GM21367 (cell line): ENCODE results near the gene LUZP1.
"Not testable (repeated sequence)": the region's sequence is repeated elsewhere in the genome, so short reads cannot be mapped to it uniquely, and the experiment has no call there.

Source experiments
- ATAC-seq: cut with Tn5 transposase; IDR thresholded peaks from one replicate; pipeline ENCODE4 v1.9.1; 2021; ENCODE audit not compliant: unreplicated experiment

Gene LUZP1

GRCh38 chr1:23168445-23169194 lies at the start of gene LUZP1:
Gene LUZP1, minus strand, starts transcription at chr1:23168856.
- peak; percentile 49 for ATAC-seq

DNA sequence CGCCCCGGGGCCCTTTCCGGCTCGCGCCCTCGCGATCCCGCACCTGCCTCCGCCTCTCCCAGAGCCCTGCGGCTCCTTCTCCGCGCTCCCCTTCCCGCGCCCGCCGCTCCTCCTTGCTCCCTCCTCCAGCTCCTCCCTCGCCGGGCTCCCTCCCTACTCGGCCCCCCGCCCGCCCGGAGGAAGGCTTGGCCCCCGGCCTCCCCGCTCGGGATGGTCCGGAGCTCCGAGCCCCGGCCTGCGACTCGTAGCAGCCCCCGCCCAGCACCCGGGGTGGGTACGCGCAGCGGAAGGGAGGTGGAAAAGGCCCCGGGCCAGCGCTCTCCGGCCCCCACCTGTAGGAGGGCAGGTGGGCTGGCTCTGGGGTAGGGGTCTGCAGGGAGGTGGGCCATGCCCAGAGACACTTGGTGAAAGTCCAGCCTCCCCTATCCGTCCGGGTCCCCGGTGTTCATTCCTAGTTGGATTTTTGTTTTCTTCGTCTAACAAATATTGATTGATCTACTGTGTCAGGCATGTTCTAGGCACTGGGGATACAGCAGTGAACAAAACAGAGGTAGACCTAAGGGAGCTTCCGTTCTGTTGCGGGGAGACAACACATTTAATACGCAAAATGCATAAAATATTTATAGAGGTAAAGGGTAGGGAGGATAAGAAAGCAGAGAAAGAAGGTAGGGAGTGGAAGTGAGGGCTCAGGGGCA lies 48.9 kb upstream of the LUZP1 start, which contains the start of gene HTR1D:
Gene HTR1D (minus strand): TSS at position 82 of the 695 bp plus-strand sequence. CDS start 23,283 bp downstream, outside the sequence.
- no peak for ATAC-seq

DNA sequence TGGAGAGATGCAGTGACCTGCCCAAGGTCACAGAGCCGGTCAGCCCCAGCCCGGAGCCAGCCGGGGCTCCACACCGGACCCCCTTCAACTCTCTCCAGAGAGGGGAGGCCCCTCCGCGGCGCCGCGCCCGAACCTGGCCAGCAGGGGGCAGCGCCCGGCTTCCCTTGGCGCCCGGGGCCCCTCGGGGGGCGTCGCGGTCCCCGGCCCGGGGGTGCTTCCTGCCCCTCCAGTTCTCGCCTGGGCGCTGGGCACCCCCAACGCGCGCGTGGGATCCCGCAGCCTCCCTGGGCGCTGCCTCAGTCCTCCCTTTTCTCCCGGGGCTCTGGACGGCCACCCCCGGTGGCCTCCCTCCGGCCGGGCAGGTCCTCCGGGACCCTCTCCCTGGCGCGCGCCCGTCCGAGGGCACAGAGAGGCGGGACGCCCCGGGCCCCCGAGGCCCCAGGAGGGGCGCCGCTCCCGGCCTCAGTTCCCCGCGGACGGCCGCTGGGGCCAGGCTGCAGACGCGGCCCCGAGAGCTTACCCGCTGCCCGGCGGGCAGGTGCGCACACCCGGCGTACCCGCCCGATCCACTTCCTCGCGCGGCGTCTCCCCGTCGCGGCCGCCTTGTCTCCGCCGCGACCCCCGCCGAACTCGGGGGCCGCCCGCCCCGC lies 48.2 kb upstream of the LUZP1 start:
- no peak for ATAC-seq

- no peak for ATAC-seq
Measured at GRCh38 chr1:23215751-23216449, 47.2 kb upstream of the LUZP1 start.

- ATAC-seq: no peak
Measured at GRCh38 chr1:23215291-23215690, 46.6 kb upstream of the LUZP1 start.

DNA sequence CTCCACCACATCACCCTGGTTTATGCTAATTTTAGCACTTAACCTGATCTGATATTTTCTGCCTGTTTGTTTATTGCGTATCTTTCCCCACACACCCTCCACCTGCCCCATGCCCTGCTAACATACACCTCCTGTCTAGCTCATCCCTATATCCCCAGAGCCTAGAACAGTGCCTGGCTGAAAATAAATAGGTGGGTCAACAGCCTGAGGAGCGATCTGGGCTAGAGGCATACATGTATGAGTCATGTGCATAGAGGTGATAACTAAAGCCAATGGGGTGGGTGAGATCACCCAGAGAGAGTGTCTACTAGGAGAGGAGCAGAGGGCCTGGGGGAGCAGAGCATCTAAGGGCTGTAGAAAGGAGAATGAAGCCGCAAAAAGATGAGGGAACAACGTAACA lies 46.0 kb upstream of the LUZP1 start:
- ATAC-seq: no peak

- ATAC-seq: no peak
Measured at GRCh38 chr1:23211955-23212354, 43.3 kb upstream of the LUZP1 start.

- ATAC-seq: no peak
Measured at GRCh38 chr1:23210963-23211362, 42.3 kb upstream of the LUZP1 start.

DNA sequence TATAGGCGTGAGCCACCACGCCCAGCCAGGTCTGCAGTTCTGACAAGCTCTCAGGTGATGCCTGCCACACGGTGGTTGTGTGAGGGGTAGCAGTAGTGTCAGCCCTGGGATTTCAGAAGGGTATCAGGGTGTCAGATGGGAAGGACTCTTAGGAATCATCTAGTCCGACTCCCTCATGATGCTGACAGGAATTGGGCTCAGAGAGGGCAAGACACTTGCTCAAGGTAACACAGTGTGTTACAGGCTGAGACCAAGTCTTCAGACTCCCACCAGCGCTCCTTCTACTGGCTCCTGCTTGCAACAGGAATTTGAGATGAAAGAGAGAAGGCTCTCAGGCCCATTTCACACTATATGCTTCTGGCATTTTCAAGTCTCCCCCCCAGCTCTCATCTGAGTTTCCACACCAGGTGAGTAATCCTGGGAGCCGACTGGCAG lies 41.7 kb upstream of the LUZP1 start:
- ATAC-seq: no peak

DNA sequence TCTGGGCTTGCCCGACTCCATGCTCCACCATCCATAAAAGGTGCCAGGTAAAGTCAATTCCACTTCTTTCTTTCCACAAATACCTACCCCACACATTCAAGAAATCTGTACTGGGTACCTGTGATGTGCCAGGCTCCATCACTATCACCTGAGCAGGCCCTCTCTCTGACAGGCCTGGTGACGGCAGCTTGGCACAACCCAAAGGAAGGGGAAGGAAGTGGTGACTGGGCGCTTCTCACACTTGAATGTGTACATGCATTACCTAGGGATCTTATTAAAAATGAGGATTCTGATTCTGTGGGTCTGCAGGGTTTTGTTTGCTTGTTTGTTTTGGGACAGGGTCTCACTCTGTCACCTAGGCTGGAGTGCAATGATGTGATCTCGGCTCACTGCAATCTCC lies 41.1 kb upstream of the LUZP1 start:
- ATAC-seq: no peak

DNA sequence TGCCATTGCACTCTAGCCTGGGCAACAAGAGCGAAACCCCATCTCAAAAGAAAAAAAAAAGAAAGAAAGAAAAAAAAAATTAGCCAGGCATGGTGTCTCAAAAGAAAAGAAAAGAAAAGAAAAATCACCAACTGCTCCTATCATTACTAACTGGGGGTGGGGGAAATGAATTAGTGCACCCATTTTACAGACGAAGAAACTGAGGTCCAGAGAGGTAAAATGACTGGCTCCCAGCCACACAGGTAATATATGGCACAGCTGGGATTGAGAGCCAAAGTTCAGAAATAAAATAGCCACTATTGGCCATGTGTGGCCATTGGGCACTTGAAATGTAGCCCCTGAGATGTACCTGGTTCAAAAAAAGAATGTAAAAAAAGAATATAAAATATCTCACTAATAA lies 39.9 kb upstream of the LUZP1 start:
- no peak for ATAC-seq

DNA sequence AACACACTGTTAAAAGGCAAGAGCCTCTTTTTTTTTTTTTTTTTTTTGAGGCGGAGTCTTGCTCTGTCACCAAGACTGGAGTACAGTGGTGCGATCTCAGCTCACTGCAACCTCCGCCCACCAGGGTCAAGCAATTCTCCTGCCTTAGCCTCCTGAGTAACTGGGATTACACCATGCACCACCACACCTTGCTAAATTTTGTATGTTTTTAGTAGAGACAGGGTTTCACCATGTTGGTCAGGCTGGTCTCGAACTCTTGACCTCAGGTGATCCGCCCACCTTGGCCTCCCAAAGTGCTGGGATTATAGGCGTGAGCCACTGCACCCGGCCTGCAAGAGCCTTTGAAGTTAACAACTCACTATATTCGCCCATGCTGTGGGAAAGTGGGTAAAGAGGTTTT lies 39.1 kb upstream of the LUZP1 start:
- ATAC-seq: not testable (repeated sequence)

- ATAC-seq: no peak
Measured at GRCh38 chr1:23202263-23202749, 33.6 kb upstream of the LUZP1 start.

DNA sequence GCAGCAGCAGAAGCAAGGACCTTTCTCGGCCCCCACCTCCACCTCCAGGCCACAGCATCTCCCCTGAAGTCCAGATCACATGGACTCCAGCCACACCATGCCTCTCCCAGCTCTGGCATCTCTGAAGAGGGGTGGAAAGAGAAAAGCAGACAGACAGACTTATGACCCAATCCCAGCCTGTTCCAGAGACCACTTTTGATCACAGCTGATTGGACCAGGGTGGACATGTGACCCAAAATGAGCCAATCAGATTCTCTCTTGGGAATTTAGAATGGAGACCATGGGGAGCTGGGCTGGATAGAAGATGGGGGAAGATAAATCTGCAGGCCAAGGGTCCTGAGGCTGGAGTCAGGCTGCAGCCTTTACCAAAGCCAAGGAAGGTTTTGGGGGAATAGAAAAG lies 32.2 kb upstream of the LUZP1 start:
- ATAC-seq: no peak

DNA sequence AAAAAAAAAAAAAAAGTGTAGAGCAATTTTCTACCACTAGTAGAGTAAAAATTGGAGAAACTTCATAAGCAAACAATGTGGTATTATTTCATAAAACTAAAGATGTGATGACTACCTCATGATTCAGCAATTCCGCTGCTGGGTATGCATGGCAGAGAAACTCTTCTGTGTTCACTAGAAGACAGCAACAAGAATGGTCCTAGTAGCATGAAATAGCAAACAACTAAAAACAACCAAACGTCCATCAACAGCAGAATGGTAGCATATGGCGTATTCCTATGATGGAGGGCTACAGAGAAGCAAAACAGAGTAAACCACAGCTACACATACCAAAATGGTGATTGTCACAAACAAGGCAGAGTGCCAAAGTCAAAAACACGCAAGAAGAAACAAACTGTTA lies 29.7 kb upstream of the LUZP1 start:
- no peak for ATAC-seq

- ATAC-seq: no peak
Measured at GRCh38 chr1:23196627-23197328, 28.1 kb upstream of the LUZP1 start.

DNA sequence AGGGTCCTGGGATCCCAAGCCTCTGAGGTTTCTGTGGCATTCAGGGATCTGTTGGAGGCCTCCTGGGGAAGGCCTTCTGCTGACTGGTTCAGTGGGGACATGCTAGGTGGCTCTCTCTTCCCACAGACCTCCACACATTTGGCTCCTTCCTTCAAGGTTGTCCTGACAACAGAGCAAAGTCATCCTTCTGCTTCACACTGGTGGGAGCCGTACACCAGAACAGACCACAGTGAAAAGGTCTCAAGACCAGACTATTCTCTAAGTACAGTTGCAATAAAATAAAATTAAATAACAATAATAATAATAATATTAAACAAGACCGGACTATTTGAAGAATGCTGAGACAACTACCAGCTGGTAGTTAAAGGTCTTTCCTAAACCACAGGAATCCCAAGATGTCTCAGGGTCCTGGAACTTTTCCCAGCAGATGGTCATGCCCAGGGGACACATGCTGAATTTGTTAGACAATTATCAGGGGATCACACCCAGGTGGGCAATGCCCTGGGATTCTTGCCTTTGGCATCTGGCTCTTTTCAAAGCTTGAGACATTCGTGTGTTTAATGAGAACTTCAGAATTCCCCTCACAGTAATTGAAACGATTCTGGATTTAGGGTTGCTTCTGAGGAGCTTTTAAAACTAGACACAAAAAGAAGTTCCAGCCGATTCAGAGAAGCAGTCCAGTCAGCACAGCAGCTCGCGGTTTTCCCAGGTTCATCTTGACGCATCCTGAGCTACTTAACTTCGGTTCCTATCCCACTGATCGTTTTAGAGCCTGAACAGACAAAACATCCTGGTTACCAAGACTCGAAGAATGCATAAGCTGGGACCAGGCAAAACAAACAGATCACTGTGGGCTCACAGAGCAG lies 25.7 kb upstream of the LUZP1 start:
- ATAC-seq: no peak

GRCh38 chr1:23193391-23194118 lies 24.9 kb upstream of the LUZP1 start:
- ATAC-seq: no peak

- ATAC-seq: no peak
Measured at GRCh38 chr1:23191199-23191598, 22.5 kb upstream of the LUZP1 start.
